ENCODE results near the gene PLA2G4B. TPM values are rescaled to one million over a fixed set of nuclear protein-coding genes. Genes with fewer than 3 reads are reported as not detected.
A peak's percentile ranks its signal among the peaks of the same experiment; 100 is the strongest.

The PLA2G4B gene
- total RNA-seq, 1 experiment from 2014 or later, result 3.7 TPM

DNA sequence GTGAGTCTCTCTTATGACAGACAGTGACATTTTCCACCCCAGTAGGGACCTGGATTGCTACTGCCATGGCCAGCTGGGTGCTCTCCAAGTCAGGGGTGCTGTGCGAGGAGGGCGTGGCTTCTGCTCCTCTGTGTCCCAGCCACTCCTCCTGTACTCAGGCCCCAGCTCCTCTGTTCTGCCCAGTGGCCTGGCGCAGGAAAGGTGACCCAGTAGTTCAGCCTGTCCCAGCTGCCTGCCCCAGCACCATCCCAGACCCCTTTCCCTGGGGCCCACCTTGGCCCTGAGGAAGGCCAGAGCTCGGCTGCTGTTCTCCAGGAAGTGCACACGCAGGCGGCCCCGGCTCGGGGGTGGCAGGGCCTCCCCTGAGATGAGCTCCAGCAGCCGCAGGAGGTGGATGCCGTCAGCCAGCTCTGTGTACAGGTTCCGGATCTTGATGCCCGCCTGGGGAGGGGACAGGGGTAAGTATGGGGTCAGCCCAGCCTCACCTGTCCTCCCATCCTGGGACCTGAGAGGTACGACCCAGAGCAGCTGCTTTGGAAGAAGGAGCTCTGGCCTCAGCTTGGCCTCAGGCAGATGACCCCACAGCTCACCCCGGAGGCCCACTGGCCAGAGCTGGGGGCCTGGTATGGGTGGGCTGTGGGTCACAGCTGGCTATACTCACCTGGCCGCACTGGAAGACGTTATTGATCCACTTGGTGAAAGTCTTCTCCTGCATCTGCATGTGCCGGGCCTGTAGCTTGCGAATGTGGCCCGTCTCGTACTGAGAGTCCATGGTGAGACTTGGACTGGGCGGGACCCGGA, 54.2 kb downstream of the PLA2G4B start:
- H3K4me2 ChIP-seq (ENCODE audit: insufficient read depth, insufficient read length, low read length), result no peak overlapping the region
- H3K23ac ChIP-seq (ENCODE audit: insufficient read length, low read depth, low read length), result no peak overlapping the region
- TF ChIP-seq, protein P1, sequence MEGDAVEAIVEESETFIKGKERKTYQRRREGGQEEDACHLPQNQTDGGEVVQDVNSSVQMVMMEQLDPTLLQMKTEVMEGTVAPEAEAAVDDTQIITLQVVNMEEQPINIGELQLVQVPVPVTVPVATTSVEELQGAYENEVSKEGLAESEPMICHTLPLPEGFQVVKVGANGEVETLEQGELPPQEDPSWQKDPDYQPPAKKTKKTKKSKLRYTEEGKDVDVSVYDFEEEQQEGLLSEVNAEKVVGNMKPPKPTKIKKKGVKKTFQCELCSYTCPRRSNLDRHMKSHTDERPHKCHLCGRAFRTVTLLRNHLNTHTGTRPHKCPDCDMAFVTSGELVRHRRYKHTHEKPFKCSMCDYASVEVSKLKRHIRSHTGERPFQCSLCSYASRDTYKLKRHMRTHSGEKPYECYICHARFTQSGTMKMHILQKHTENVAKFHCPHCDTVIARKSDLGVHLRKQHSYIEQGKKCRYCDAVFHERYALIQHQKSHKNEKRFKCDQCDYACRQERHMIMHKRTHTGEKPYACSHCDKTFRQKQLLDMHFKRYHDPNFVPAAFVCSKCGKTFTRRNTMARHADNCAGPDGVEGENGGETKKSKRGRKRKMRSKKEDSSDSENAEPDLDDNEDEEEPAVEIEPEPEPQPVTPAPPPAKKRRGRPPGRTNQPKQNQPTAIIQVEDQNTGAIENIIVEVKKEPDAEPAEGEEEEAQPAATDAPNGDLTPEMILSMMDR (conservative IDR thresholded peaks at IDR 0.05), result no peak
- H3K56ac ChIP-seq (ENCODE audit: insufficient read length, low read depth, low read length), result no peak overlapping the region
- H2BK5ac ChIP-seq (ENCODE audit: insufficient read length, low read length), result no peak overlapping the region
- H2BK12ac ChIP-seq (ENCODE audit: insufficient read length, low read depth, low read length), result no peak overlapping the region
- Mint-ChIP-seq H3K9me3 (no peaks in the 10 kb centered on the region; a peak in 1 of 5 replicates), H3K27ac (peak overlapping the region in 2 of 3 experiments; percentile 44 to 84; a peak in 1 of 7 replicates), H3K27me3 (ENCODE audit: low read depth) (peaks cover 1% of the 10 kb centered on the region; the same call in 1 of the 2 replicates), H3K4me3 (no peak overlapping the region), H3K4me1 (peaks cover 11 to 18% of the 10 kb centered on the region in 2 experiments), H3K36me3 (ENCODE audit: insufficient read depth in 1 of 3, low read depth in 3 of 3) (peaks cover 0 to 7% (median 0%) of the 10 kb centered on the region in 3 experiments; a peak in 2 of 7 replicates)
- H3K23me2 ChIP-seq (ENCODE audit: insufficient read length, low read depth, low read length, poor library complexity, severe bottlenecking), result no peaks in the 10 kb centered on the region
- H4K8ac ChIP-seq (replicated peaks; ENCODE audit: insufficient read length, low read depth, low read length), result no peak overlapping the region
- H2AFZ ChIP-seq (ENCODE audit: low read length), result no peak overlapping the region
- H4K20me1 ChIP-seq (ENCODE audit: control insufficient read depth, insufficient read depth, insufficient read length), result no peaks in the 10 kb centered on the region
- no peak overlapping the region for H3K27ac ChIP-seq (ENCODE audit: insufficient read length, low read depth, low read length)
- no peak overlapping the region for H4K5ac ChIP-seq (ENCODE audit: insufficient read length, low read depth, low read length)
- H3K18ac ChIP-seq (ENCODE audit: insufficient read length, low read depth, low read length), result no peak overlapping the region
- no peak overlapping the region for H3K4ac ChIP-seq (ENCODE audit: low read depth, low read length)
- no peaks in the 10 kb centered on the region for H3K4me1 ChIP-seq (ENCODE audit: insufficient read depth, low read length)
- H4K91ac ChIP-seq (ENCODE audit: insufficient read length, low read depth, low read length), result no peak overlapping the region
- no peak overlapping the region for H2BK15ac ChIP-seq (ENCODE audit: low read depth, low read length)
- DNase-seq, result no peak
- no peaks in the 10 kb centered on the region for H3K27me3 ChIP-seq (ENCODE audit: insufficient read depth, low read length)
- H3K79me2 ChIP-seq (ENCODE audit: insufficient read depth, low read length), result no peaks in the 10 kb centered on the region
- no peak overlapping the region for H3K14ac ChIP-seq (ENCODE audit: insufficient read depth, low read length)
- no peaks in the 10 kb centered on the region for H3K79me1 ChIP-seq (ENCODE audit: insufficient read depth, low read depth, low read length, poor library complexity, severe bottlenecking)
- no peak overlapping the region for H2BK120ac ChIP-seq (ENCODE audit: low read depth, low read length, poor library complexity, severe bottlenecking)
- no peak overlapping the region for H3T11ph ChIP-seq (ENCODE audit: low read length)
- no peak overlapping the region for H3K9ac ChIP-seq (ENCODE audit: extremely low read depth, insufficient read length, low read length)
- WGBS (ENCODE audit: extremely low coverage, insufficient read length, low lambda C conversion rate), result no CpG with 5 or more reads among the region's 22 CpGs
- H2AK5ac ChIP-seq (ENCODE audit: insufficient read length, low read length), result no peak overlapping the region
- H3K9me3 ChIP-seq (ENCODE audit: control insufficient read depth, low read depth, low read length), result no peaks in the 10 kb centered on the region
- no peak overlapping the region for H2BK20ac ChIP-seq (ENCODE audit: low read depth, low read length, poor library complexity, severe bottlenecking)
